Measurements from ENCODE around the gene MIPOL1. TPM values are rescaled to one million over a fixed set of nuclear protein-coding genes. Genes with fewer than 3 reads are reported as not detected.

The MIPOL1 gene
- total and polyA plus RNA-seq, 8 donors = 2.4 to 9.0 (median 6.4) TPM

- Histone ChIP-seq H3K36me3 (no peaks in the 10 kb centered on the region), H3K9me3 (no peaks in the 10 kb centered on the region), H3K4me3 (no peak overlapping the region), H3K27ac (no peak overlapping the region), H3K4me1 (peaks cover 0 to 6% (median 4%) of the 10 kb centered on the region in 3 donors), H3K27me3 (peaks cover 8 to 39% (median 23%) of the 10 kb centered on the region in 4 donors)
- intact Hi-C loops (cut with DNase I) = no loop called here
- no peak for TF ChIP-seq CTCF (IDR thresholded peaks at IDR 0.05)
- DNase-seq = no peak
- ATAC-seq = no peak
- no peak for FAIRE-seq
- 8 to 11% methylated on average over 22 of the region's 22 CpGs for WGBS, 2 donors
Measured at GRCh38 chr14:37601865-37602264, 404.1 kb downstream of the MIPOL1 start.

Other genes starting within 250 kb of the MIPOL1 start
- gene SLC25A21, start 25.3 kb upstream of the MIPOL1 start, total RNA-seq = under 1 TPM; 0.37 to 0.92 (median 0.79) TPM
- under 1 TPM; 0.42 to 0.46 TPM for gene SLC25A21, start 25.3 kb upstream of the MIPOL1 start, polyA plus RNA-seq